Measurements from ENCODE around the gene IFNGR1.

Gene IFNGR1

DNA sequence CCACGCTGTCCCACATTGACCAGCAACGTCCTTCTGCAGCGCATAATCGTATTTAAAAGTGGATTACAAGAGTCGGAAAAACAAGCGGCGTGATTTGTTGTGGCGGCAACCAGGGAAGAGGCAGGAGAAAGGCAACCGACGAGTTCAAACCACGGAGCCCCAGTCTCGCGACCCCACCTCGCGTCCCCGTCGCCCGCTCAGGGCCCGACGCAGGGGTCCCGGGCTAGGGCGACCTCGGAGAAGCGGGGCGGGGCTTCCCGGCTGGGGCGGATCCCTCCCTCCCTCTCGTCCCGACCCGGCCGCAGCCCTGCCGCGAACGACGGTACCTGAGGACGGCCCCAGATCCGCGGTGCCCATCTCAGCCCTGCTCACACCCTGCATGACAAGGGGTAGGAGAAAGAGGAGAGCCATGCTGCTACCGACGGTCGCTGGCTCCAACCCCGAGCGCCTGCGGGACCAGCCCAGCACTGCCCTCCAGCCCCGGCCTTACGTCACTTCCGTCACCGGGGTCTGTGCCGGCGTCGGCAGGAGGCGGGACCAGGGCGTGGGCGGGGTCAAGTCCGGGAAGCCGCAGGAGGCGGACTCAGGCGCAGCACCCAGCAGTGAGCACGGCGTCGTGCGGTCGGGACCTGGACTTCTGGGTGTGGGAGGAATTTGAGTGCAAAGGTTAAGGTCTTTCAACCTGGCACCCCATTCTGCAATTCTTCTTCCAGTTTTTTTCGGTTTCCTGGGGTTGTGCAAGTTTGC, at the start of gene IFNGR1:
TSS of gene IFNGR1 (minus strand) at position 469 of the 747 bp plus-strand sequence. CDS start at position 411, 58 bp downstream.
- Histone ChIP-seq H2AFZ (ENCODE audit: low read depth, low read length) (peak within 1 kb of the TSS; percentile 86), H3K4me2 (ENCODE audit: insufficient read depth, low read length) (peak within 1 kb of the TSS; percentile 75), H3K9me3 (ENCODE audit: insufficient read depth, low read length, severe bottlenecking) (no peaks in the 10 kb centered on the region), H4K20me1 (ENCODE audit: insufficient read depth, low read length) (peaks cover 17% of the 10 kb centered on the region; the same call in 1 of the 2 replicates), H3K79me2 (ENCODE audit: insufficient read depth, low read length) (peaks cover 49% of the 10 kb centered on the region), H3K4me1 (ENCODE audit: insufficient read depth, low read length) (peaks cover 34% of the 10 kb centered on the region), H3K9ac (ENCODE audit: low read depth, low read length) (peak within 1 kb of the TSS; percentile 66), H3K27ac (ENCODE audit: low read length) (peak within 1 kb of the TSS; percentile 79), H3K27me3 (ENCODE audit: insufficient read depth, low read length, poor library complexity) (no peaks in the 10 kb centered on the region), H3K36me3 (ENCODE audit: insufficient read depth, low read length) (0 out of 2 replicates have a peak, but pooled peaks cover 2% of the 10 kb centered on the region), H3K4me3 (ENCODE audit: low read depth in 1 of 2, low read length in 2 of 2) (peak within 1 kb of the TSS; percentile 34 to 79)
- TF ChIP-seq CTCF (IDR thresholded peaks at IDR 0.05; ENCODE audit: borderline replicate concordance, extremely low read depth, low read length, poor library complexity, severe bottlenecking): no peak
- TF ChIP-seq EZH2 (IDR thresholded peaks at IDR 0.05; ENCODE audit: borderline replicate concordance, low read depth, low read length, severe bottlenecking): no peak
- peak; percentile 96 for DNase-seq
- ATAC-seq (ENCODE audit: insufficient read depth, low read depth): peak; percentile 95

DNA sequence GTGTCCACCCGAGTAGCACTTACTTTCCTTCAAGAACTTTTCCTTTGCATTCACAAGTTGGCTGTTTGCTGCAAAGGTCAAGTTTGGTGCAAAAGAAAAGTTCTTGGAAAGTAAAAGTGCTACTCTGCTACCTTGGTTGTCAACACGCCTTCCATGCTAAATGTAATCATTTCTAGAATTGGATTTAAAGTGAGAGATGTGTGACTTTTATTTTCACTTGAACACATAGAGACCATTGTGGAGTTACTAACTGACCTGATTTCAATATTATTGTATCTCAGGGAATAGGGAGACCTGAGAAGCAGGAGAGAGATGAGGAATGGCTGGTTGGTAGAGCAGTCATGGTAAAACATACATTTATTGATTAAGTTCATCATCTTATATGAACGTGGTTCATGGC, 49.7 kb upstream of the IFNGR1 start:
- Histone ChIP-seq H3K9me3 (ENCODE audit: insufficient read depth, low read length, severe bottlenecking) (no peaks in the 10 kb centered on the region), H3K36me3 (ENCODE audit: insufficient read depth, low read length) (no peaks in the 10 kb centered on the region), H3K79me2 (ENCODE audit: insufficient read depth, low read length) (no peaks in the 10 kb centered on the region), H3K4me3 (ENCODE audit: low read depth in 1 of 2, low read length in 2 of 2) (no peak overlapping the region), H4K20me1 (ENCODE audit: insufficient read depth, low read length) (no peaks in the 10 kb centered on the region), H3K27me3 (ENCODE audit: insufficient read depth, low read length, poor library complexity) (no peaks in the 10 kb centered on the region), H2AFZ (ENCODE audit: low read depth, low read length) (no peak overlapping the region), H3K4me2 (ENCODE audit: insufficient read depth, low read length) (no peak overlapping the region), H3K4me1 (ENCODE audit: insufficient read depth, low read length) (no peaks in the 10 kb centered on the region), H3K27ac (ENCODE audit: low read length) (no peak overlapping the region), H3K9ac (ENCODE audit: low read depth, low read length) (no peak overlapping the region)
- ATAC-seq (ENCODE audit: insufficient read depth, low read depth) (no peak), DNase-seq (no peak)
- TF ChIP-seq EZH2 (IDR thresholded peaks at IDR 0.05; ENCODE audit: borderline replicate concordance, low read depth, low read length, severe bottlenecking) (no peak), CTCF (IDR thresholded peaks at IDR 0.05; ENCODE audit: borderline replicate concordance, extremely low read depth, low read length, poor library complexity, severe bottlenecking) (no peak)

GRCh38 chr6:137266309-137266586, 47.1 kb upstream of the IFNGR1 start:
- Histone ChIP-seq H4K20me1 (ENCODE audit: insufficient read depth, low read length) (no peaks in the 10 kb centered on the region), H3K4me3 (ENCODE audit: low read depth in 1 of 2, low read length in 2 of 2) (no peak overlapping the region), H3K27ac (ENCODE audit: low read length) (no peak overlapping the region), H3K9ac (ENCODE audit: low read depth, low read length) (no peak overlapping the region), H2AFZ (ENCODE audit: low read depth, low read length) (no peak overlapping the region), H3K36me3 (ENCODE audit: insufficient read depth, low read length) (no peaks in the 10 kb centered on the region), H3K4me1 (ENCODE audit: insufficient read depth, low read length) (peaks cover 8% of the 10 kb centered on the region), H3K79me2 (ENCODE audit: insufficient read depth, low read length) (no peaks in the 10 kb centered on the region), H3K4me2 (ENCODE audit: insufficient read depth, low read length) (no peak overlapping the region), H3K9me3 (ENCODE audit: insufficient read depth, low read length, severe bottlenecking) (no peaks in the 10 kb centered on the region), H3K27me3 (ENCODE audit: insufficient read depth, low read length, poor library complexity) (no peaks in the 10 kb centered on the region)
- no peak for DNase-seq
- ATAC-seq (ENCODE audit: insufficient read depth, low read depth): no peak
- TF ChIP-seq EZH2 (IDR thresholded peaks at IDR 0.05; ENCODE audit: borderline replicate concordance, low read depth, low read length, severe bottlenecking) (no peak), CTCF (IDR thresholded peaks at IDR 0.05; ENCODE audit: borderline replicate concordance, extremely low read depth, low read length, poor library complexity, severe bottlenecking) (no peak)

All from DND-41 (cell line).